Heart left ventricle (tissue), 16 donors: ENCODE measurements around the gene WFS1. TPM values are rescaled to one million over a fixed set of nuclear protein-coding genes. Genes with fewer than 3 reads are reported as not detected.

ENCODE experiments used
- ATAC-seq, 4 donors: fragments of 200-7000 bp; cut with Tn5 transposase; one replicate each; pipeline ENCODE4 v1.9.1; 2020 to 2022; ENCODE audit warnings: moderate library complexity in 4 of 4, mild to moderate bottlenecking in 3 of 4, moderate number of reproducible peaks in 1 of 4
- DNase-seq, 5 donors: peaks; one replicate each; pipeline ENCODE4 v3.0.0-alpha.2; 2020
- H3K27ac ChIP-seq, 12 donors: fragments of 200-600 bp; sonication (generic) in 4 of 12; one replicate each; pipeline versions ENCODE4 v1.5.0 to v1.8.0; 2016 to 2022; ENCODE audit warnings: mild to moderate bottlenecking in 2 of 12
- H3K27me3 ChIP-seq, 9 donors: fragments of 200-600 bp; sonication (generic) in 2 of 9; one replicate each; pipeline versions ENCODE4 v1.5.1 to v1.8.0; 2016 to 2022; ENCODE audit warnings: mild to moderate bottlenecking in 3 of 9
- H3K36me3 ChIP-seq, 9 donors: fragments of 200-600 bp; sonication (generic) in 2 of 9; one replicate each; pipeline versions ENCODE4 v1.5.0 to v1.8.0; 2018 to 2022; ENCODE audit warnings: mild to moderate bottlenecking in 2 of 9
- H3K4me1 ChIP-seq, 12 donors: fragments of 200-600 bp; sonication (generic) in 4 of 12; one replicate each; pipeline versions ENCODE4 v1.5.0 to v1.8.0; 2016 to 2022; ENCODE audit warnings: mild to moderate bottlenecking in 3 of 12
- H3K4me3 ChIP-seq, 12 donors: fragments of 200-600 bp; sonication (generic) in 4 of 12; one replicate each; pipeline versions ENCODE4 v1.5.0 to v1.8.0; 2017 to 2022; ENCODE audit warnings: mild to moderate bottlenecking in 9 of 12, moderate library complexity in 4 of 12
- H3K9me3 ChIP-seq, 12 donors: fragments of 200-600 bp; sonication (generic) in 4 of 12; one replicate each; pipeline versions ENCODE4 v1.5.0 to v1.8.0; 2016 to 2022; ENCODE audit warnings: mild to moderate bottlenecking in 1 of 12
- CTCF ChIP-seq, 12 donors: fragments of 200-600 bp; sonication (generic) in 4 of 12; IDR thresholded peaks; one replicate each; pipeline versions ENCODE4 v1.5.0 to v1.8.0; 2018 to 2022; ENCODE audit warnings: antibody characterized with exemption in 12 of 12, mild to moderate bottlenecking in 5 of 12
- POLR2A ChIP-seq, 2 donors: fragments of 450-650 bp; IDR thresholded peaks; one replicate each; pipeline ENCODE4 v1.6.1; 2017; ENCODE audit warnings: antibody characterized with exemption in 2 of 2, mild to moderate bottlenecking in 2 of 2, moderate library complexity in 2 of 2
- WGBS, 4 donors: extraction: QIAGEN DNeasy Blood & Tissue Kit in 2 of 4; methylation state at CpG; one replicate each; pipeline versions ENCODE4 v1.1.5 to v1.1.7; 2013 to 2018; 5-methylcytosine and 5-hydroxymethylcytosine counted together
- intact Hi-C, 10 donors: fragments of 100-400 bp; cut with DNase I; formaldehyde crosslinking; loops; one replicate each; pipeline versions ENCODE4 v1.11.1 to v1.14.2; 2022
- polyA plus RNA-seq, 2 donors: library from polyadenylated mRNA; stranded (reverse); fragments of 200-250 nt; gene quantifications; one replicate each; pipeline ENCODE4 v1.2.3, GENCODE V29; 2013
- total RNA-seq, 9 donors: library from RNA; depleted of rRNA in 2 of 9; stranded (reverse); fragments of >200 nt in 2 of 9; fragmentation: NEBNext Ultra II Directional in 3 of 9; extraction: Animal tissue kit (Norgen Biotek cat#: 25700) in 3 of 9; gene quantifications; one replicate each; pipeline versions ENCODE4 v1.1.0 to v1.2.4, GENCODE V29; 2016 to 2023
- donor health status: ischemic (EF 13 %, LVEDD 7.1; RV severe dilation, severe dysfunction).
- donor health status: healthy with polysubstance abuse.
- donor health status: DM: no; HTN: yes; CAD: no.
- donor health status: DM: no; HTN: no; CAD: no.
- donor health status: ischemic (EF 25% LVEDD 6.9; RV normal size, moderate dysfunction).
- donor health status: ischemic (EF 25% LVEDD 5.7; RV mildly dilated, moderate dysfunction).
- donor health status: healthy.
- donor health status: DM: yes; HTN: yes; CAD: no.
- donor health status: ischemic (EF 35%, LVEDD 5.7; RV mildly dilated, moderate dysfunction).
- donor health status: nonischemic (EF 11% LVEDD 7.7; RV severe dilation, severe dysfunction).
- donor health status: DM: yes; HTN: yes; CAD: no.
- donor health status: PGD.
- donor health status: ischemic (EF 29% LVEDD 5.4; RV normal size, mild dysfunction).
- donor health status: nonischemic (EF 23%, LVEDD 6.1; RV moderate dilation, normal function).

WFS1 gene
- total and polyA plus RNA-seq, 11 donors = 44.8 to 202 (median 73.2) TPM

GRCh38 chr4:6271206-6271605, 1.6 kb downstream of the WFS1 start:
- DNase-seq = peak in 1 of 5 donors; percentile 18
- Histone ChIP-seq H3K4me3 (peak overlapping the region in 9 of 12 donors; percentile 9 to 99 (median 90)), H3K4me1 (peaks cover 10 to 68% (median 54%) of the 10 kb centered on the region in 12 donors), H3K27me3 (no peaks in the 10 kb centered on the region), H3K9me3 (no peaks in the 10 kb centered on the region), H3K27ac (peak overlapping the region in 9 of 12 donors; percentile 74 to 94 (median 86)), H3K36me3 (no peaks in the 10 kb centered on the region)
- 55 to 67% (median 58%) methylated on average over 9 of the region's 9 CpGs for WGBS, 4 donors
- intact Hi-C loops = loop anchor here in 1 of 10 donors (5.0 kb wide), 1 partner anchor 36 kb away; no protein-coding TSS in a partner anchor
- TF ChIP-seq CTCF (IDR thresholded peaks at IDR 0.05) (no peak), POLR2A (IDR thresholded peaks at IDR 0.05) (no peak)
- ATAC-seq = no peak

DNA sequence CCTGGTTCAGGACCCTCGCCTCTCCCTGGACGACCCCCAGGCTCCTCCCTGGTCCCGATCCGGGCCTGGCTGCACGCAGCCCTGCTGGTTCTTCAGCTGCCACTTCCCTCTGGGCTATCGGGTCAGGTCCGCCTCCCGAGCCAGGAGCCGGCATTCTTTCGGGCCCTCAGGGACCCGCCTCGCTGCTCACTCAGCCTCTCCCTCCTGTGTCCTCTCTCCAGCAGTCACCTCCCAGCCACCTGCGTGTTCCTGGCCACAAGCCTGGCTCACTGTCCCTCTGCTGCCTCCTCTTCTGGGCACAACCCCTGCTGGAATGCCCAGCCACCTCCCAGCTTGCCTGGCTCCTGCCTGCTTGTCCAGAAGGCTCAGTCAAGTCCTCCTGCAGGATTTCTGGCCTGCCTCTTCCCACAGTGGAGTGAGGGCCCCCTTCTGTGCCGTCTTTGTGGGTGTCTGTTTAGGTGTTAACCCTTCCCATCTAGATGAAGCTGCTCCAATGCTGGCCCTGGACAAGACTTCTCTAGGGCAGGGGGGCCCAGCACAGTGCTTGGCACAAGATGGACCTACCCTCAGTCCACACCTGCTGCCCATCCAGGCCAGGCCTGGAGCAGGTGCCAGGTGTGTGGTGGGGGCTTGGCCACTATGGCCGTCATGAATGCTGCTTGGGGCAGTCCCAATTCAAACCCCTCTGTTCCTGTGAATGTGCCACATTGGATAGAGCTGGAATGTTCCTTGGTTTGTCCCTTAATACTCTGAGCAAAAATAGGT, 2.2 kb downstream of the WFS1 start:
- H3K9me3 ChIP-seq = no peaks in the 10 kb centered on the region
- DNase-seq = peak; percentile 39 to 72 (median 63)
- H3K4me3 ChIP-seq = peak overlapping the region in 8 of 12 donors; percentile 9 to 98 (median 86)
- intact Hi-C loops = loop anchor here in 1 of 10 donors (5.0 kb wide), 1 partner anchor 35 kb away; no protein-coding TSS in a partner anchor
- H3K4me1 ChIP-seq = peaks cover 10 to 74% (median 61%) of the 10 kb centered on the region in 12 donors
- WGBS, 4 donors = 13 to 30% (median 22%) methylated on average over 14 to 15 of the region's 15 CpGs
- H3K27me3 ChIP-seq = no peaks in the 10 kb centered on the region
- ATAC-seq = peak; percentile 1 to 28 (median 12)
- no peaks in the 10 kb centered on the region for H3K36me3 ChIP-seq
- no peak for TF ChIP-seq POLR2A (IDR thresholded peaks at IDR 0.05)
- no peak for TF ChIP-seq CTCF (IDR thresholded peaks at IDR 0.05)
- peak overlapping the region; percentile 18 to 94 (median 83) for H3K27ac ChIP-seq

DNA sequence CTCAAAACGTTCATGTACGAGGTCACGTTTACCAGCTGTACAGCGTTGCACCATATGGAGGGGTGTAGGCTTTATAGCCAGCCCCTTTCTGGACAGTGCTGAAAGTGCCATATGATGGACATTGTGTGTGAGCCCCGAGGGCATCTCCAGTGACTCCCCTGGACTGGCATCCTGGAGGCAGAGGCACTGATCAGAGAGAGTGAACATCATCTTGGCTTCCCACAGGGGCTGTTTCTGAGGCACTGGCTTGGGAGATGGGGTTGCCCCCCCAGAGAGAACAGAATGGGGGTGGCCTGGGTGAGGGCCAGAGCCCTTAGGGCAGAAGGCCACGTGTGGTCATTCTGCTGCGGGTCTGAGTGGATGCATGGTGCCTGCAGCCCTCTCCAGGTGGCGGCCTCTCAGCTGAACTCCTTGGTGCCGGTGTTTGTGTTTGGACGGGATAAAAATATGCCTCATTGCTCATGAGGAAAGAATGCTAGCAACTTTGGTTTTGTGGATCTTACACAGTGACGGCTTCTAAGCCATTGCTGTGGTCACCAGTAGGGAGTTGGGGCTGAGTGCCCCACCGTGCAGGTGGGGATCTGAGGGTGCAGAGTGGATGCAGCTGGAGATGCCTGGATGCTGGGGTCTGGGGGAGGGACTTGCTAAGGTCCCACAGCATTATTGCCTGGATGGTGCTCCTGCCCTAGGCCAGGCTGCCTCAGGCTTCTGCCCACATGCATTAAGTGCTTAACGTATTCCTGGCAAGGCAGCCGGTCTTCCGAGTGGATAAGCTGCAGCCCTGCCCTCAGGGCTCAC, 3.4 kb downstream of the WFS1 start:
- Histone ChIP-seq H3K36me3 (peaks cover 0 to 5% (median 0%) of the 10 kb centered on the region in 9 donors), H3K27ac (peak overlapping the region in 11 of 12 donors; percentile 15 to 94 (median 85)), H3K27me3 (no peaks in the 10 kb centered on the region), H3K4me3 (peak overlapping the region in 3 of 12 donors; percentile 1 to 83 (median 14)), H3K4me1 (peaks cover 18 to 86% (median 72%) of the 10 kb centered on the region in 12 donors), H3K9me3 (no peaks in the 10 kb centered on the region)
- intact Hi-C loops = loop anchor here in 1 of 10 donors (5.0 kb wide), 1 partner anchor 34 kb away; no protein-coding TSS in a partner anchor
- 20 to 39% (median 35%) methylated on average over 15 of the region's 15 CpGs for WGBS, 4 donors
- peak in 1 of 5 donors; percentile 61 for DNase-seq
- TF ChIP-seq CTCF (IDR thresholded peaks at IDR 0.05) = no peak
- TF ChIP-seq POLR2A (IDR thresholded peaks at IDR 0.05) = no peak
- ATAC-seq = peak in 1 of 4 donors; percentile 8
